ENCODE measurements around the gene KRT20.
A peak's percentile ranks its signal among the peaks of the same experiment; 100 is the strongest.

DNA sequence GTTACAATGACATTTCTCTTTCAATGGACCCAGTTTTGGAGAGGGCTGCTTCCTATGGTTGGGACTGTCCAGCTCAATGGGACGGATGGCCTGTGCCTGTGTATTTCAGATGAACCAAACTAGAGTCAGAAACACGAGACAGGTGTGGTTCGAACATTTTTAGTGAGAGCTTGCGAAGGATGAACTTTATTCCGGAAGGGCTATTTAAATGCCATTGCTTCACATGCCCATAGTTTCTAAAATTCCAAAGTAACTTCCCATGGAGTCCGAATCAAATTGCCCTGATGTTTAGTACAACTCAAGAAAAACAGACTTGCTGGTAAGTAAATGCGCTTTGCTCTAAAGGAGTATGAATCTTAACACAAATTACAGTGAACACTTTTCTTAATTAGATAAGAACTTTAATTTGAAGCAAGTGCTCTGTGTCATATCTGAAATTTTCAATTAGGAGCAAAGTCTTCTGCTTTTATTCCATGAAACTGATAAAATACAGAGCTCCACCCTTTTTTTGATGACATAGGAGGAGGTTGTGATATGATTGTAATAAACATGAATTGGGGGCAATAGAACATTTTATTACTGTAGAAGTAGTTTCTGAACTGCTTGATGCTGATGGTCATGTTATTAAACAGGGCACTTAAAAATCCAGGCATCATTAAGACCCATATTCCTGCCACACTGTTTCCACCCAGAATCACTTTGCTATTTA, 1.3 kb downstream of the KRT20 start:
- TF ChIP-seq, protein P1, sequence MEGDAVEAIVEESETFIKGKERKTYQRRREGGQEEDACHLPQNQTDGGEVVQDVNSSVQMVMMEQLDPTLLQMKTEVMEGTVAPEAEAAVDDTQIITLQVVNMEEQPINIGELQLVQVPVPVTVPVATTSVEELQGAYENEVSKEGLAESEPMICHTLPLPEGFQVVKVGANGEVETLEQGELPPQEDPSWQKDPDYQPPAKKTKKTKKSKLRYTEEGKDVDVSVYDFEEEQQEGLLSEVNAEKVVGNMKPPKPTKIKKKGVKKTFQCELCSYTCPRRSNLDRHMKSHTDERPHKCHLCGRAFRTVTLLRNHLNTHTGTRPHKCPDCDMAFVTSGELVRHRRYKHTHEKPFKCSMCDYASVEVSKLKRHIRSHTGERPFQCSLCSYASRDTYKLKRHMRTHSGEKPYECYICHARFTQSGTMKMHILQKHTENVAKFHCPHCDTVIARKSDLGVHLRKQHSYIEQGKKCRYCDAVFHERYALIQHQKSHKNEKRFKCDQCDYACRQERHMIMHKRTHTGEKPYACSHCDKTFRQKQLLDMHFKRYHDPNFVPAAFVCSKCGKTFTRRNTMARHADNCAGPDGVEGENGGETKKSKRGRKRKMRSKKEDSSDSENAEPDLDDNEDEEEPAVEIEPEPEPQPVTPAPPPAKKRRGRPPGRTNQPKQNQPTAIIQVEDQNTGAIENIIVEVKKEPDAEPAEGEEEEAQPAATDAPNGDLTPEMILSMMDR (IDR thresholded peaks at IDR 0.05): no peak
- TF ChIP-seq POLR2A (IDR thresholded peaks at IDR 0.05): peak; percentile 49
- peak in 2 of 3 donors; percentile 48 to 50 for TF ChIP-seq POLR2AphosphoS5 (IDR thresholded peaks at IDR 0.05)
